Heart left ventricle (tissue), 16 donors: ENCODE results near the gene SPATS2L. TPM values are rescaled to one million over a fixed set of nuclear protein-coding genes. Genes with fewer than 3 reads are reported as not detected.

Experiments used
- ATAC-seq, 4 donors: fragments of 200-7000 bp; cut with Tn5 transposase; one replicate each; pipeline ENCODE4 v1.9.1; 2020 to 2022; ENCODE audit warnings: moderate library complexity in 4 of 4, mild to moderate bottlenecking in 3 of 4, moderate number of reproducible peaks in 1 of 4
- DNase-seq, 5 donors: peaks; one replicate each; pipeline ENCODE4 v3.0.0-alpha.2; 2020
- H3K27ac ChIP-seq, 12 donors: fragments of 200-600 bp; sonication (generic) in 4 of 12; one replicate each; pipeline versions ENCODE4 v1.5.0 to v1.8.0; 2016 to 2022; ENCODE audit warnings: mild to moderate bottlenecking in 2 of 12
- H3K27me3 ChIP-seq, 9 donors: fragments of 200-600 bp; sonication (generic) in 2 of 9; one replicate each; pipeline versions ENCODE4 v1.5.1 to v1.8.0; 2016 to 2022; ENCODE audit warnings: mild to moderate bottlenecking in 3 of 9
- H3K36me3 ChIP-seq, 9 donors: fragments of 200-600 bp; sonication (generic) in 2 of 9; one replicate each; pipeline versions ENCODE4 v1.5.0 to v1.8.0; 2018 to 2022; ENCODE audit warnings: mild to moderate bottlenecking in 2 of 9
- H3K4me1 ChIP-seq, 12 donors: fragments of 200-600 bp; sonication (generic) in 4 of 12; one replicate each; pipeline versions ENCODE4 v1.5.0 to v1.8.0; 2016 to 2022; ENCODE audit warnings: mild to moderate bottlenecking in 3 of 12
- H3K4me3 ChIP-seq, 12 donors: fragments of 200-600 bp; sonication (generic) in 4 of 12; one replicate each; pipeline versions ENCODE4 v1.5.0 to v1.8.0; 2017 to 2022; ENCODE audit warnings: mild to moderate bottlenecking in 9 of 12, moderate library complexity in 4 of 12
- H3K9me3 ChIP-seq, 12 donors: fragments of 200-600 bp; sonication (generic) in 4 of 12; one replicate each; pipeline versions ENCODE4 v1.5.0 to v1.8.0; 2016 to 2022; ENCODE audit warnings: mild to moderate bottlenecking in 1 of 12
- POLR2A ChIP-seq, 2 donors: fragments of 450-650 bp; IDR thresholded peaks; one replicate each; pipeline ENCODE4 v1.6.1; 2017; ENCODE audit warnings: antibody characterized with exemption in 2 of 2, mild to moderate bottlenecking in 2 of 2, moderate library complexity in 2 of 2
- WGBS, 4 donors: extraction: QIAGEN DNeasy Blood & Tissue Kit in 2 of 4; methylation state at CpG; one replicate each; pipeline versions ENCODE4 v1.1.5 to v1.1.7; 2013 to 2018; 5-methylcytosine and 5-hydroxymethylcytosine counted together
- intact Hi-C, 10 donors: fragments of 100-400 bp; cut with DNase I; formaldehyde crosslinking; loops; one replicate each; pipeline versions ENCODE4 v1.11.1 to v1.14.2; 2022
- polyA plus RNA-seq, 2 donors: library from polyadenylated mRNA; stranded (reverse); fragments of 200-250 nt; gene quantifications; one replicate each; pipeline ENCODE4 v1.2.3, GENCODE V29; 2013
- total RNA-seq, 9 donors: library from RNA; depleted of rRNA in 2 of 9; stranded (reverse); fragments of >200 nt in 2 of 9; fragmentation: NEBNext Ultra II Directional in 3 of 9; extraction: Animal tissue kit (Norgen Biotek cat#: 25700) in 3 of 9; gene quantifications; one replicate each; pipeline versions ENCODE4 v1.1.0 to v1.2.4, GENCODE V29; 2016 to 2023
- TF ChIP-seq, protein P1 (sequence below), 12 donors: fragments of 200-600 bp; sonication (generic) in 4 of 12; IDR thresholded peaks; one replicate each; pipeline versions ENCODE4 v1.5.0 to v1.8.0; 2018 to 2022; ENCODE audit warnings: antibody characterized with exemption in 12 of 12, mild to moderate bottlenecking in 5 of 12
- donor health status: ischemic (EF 13 %, LVEDD 7.1; RV severe dilation, severe dysfunction).
- donor health status: healthy with polysubstance abuse.
- donor health status: DM: no; HTN: yes; CAD: no.
- donor health status: DM: no; HTN: no; CAD: no.
- donor health status: ischemic (EF 25% LVEDD 6.9; RV normal size, moderate dysfunction).
- donor health status: ischemic (EF 25% LVEDD 5.7; RV mildly dilated, moderate dysfunction).
- donor health status: healthy.
- donor health status: DM: yes; HTN: yes; CAD: no.
- donor health status: ischemic (EF 35%, LVEDD 5.7; RV mildly dilated, moderate dysfunction).
- donor health status: nonischemic (EF 11% LVEDD 7.7; RV severe dilation, severe dysfunction).
- donor health status: DM: yes; HTN: yes; CAD: no.
- donor health status: PGD.
- donor health status: ischemic (EF 29% LVEDD 5.4; RV normal size, mild dysfunction).
- donor health status: nonischemic (EF 23%, LVEDD 6.1; RV moderate dilation, normal function).

SPATS2L gene
- total and polyA plus RNA-seq, 11 donors = 34.9 to 177 (median 102) TPM

DNA sequence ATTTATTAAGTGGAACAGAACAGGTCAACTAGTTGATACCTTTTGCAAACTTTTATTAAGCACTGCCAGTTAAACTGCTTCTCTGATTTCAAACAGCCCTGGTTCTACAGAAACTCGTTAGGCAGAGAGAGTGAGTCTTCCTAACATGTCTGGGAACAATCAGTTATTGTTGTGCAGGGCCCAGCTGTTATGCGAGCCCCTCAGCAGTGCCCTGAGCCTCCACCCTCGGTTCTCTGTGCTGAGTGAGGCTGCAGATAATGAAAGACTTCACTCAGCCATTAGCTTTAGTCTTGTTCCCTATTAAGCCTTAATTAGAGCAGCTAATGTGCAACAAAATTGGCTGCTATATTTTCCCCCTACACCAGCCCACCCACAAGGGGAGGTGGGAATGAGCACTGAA is 163.7 kb downstream of the SPATS2L start:
- H3K4me1 ChIP-seq = peaks cover 0 to 19% (median 1%) of the 10 kb centered on the region in 12 donors
- intact Hi-C loops = loop anchor here in 6 of 10 donors (5.0 to 10.0 kb wide), 5 partner anchors 163 to 488 kb away; partner anchors contain the start of gene SPATS2L (in 6 of the 6)
- H3K9me3 ChIP-seq = no peaks in the 10 kb centered on the region
- DNase-seq (no peak), ATAC-seq (no peak)
- no peak overlapping the region for H3K4me3 ChIP-seq
- TF ChIP-seq, protein P1, sequence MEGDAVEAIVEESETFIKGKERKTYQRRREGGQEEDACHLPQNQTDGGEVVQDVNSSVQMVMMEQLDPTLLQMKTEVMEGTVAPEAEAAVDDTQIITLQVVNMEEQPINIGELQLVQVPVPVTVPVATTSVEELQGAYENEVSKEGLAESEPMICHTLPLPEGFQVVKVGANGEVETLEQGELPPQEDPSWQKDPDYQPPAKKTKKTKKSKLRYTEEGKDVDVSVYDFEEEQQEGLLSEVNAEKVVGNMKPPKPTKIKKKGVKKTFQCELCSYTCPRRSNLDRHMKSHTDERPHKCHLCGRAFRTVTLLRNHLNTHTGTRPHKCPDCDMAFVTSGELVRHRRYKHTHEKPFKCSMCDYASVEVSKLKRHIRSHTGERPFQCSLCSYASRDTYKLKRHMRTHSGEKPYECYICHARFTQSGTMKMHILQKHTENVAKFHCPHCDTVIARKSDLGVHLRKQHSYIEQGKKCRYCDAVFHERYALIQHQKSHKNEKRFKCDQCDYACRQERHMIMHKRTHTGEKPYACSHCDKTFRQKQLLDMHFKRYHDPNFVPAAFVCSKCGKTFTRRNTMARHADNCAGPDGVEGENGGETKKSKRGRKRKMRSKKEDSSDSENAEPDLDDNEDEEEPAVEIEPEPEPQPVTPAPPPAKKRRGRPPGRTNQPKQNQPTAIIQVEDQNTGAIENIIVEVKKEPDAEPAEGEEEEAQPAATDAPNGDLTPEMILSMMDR (IDR thresholded peaks at IDR 0.05) = no peak
- TF ChIP-seq POLR2A (IDR thresholded peaks at IDR 0.05) = no peak
- no peaks in the 10 kb centered on the region for H3K27me3 ChIP-seq
- peak overlapping the region in 2 of 12 donors; percentile 35 to 64 for H3K27ac ChIP-seq
- WGBS, 4 donors = 67 to 81% (median 77%) methylated on average over 3 of the region's 3 CpGs
- peaks cover 0 to 93% (median 70%) of the 10 kb centered on the region in 9 donors for H3K36me3 ChIP-seq

DNA sequence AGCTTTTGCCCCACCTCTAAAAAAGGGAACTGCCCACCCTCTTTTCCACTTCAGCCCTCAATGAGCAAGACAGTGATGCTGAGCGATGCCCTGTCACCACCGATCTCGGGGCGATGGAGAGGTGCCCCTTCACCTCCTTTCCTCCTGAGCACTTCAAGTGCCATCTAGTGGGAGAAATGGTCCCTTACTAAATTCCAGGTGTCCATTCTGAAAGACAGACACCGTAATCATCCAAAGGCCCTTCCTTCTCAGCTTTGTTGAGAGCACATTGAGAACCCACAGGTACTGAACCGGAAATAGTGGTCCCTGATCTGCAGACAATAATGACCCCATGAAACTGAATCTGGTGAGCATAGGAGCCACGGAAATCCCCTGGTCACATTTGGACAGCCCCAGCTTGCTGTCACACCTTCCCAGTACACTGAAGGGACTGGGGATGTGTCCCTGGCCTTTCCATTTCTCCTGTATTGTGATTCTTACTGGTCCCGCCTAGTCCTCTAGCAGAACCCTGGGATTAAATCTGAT is 164.9 kb downstream of the SPATS2L start:
- peaks cover 0 to 14% (median 1%) of the 10 kb centered on the region in 12 donors for H3K4me1 ChIP-seq
- no peak overlapping the region for H3K27ac ChIP-seq
- H3K36me3 ChIP-seq = peaks cover 0 to 95% (median 82%) of the 10 kb centered on the region in 9 donors
- WGBS, 4 donors = 56 to 64% (median 61%) methylated on average over 8 of the region's 8 CpGs
- TF ChIP-seq POLR2A (IDR thresholded peaks at IDR 0.05) = no peak
- TF ChIP-seq, protein P1 (IDR thresholded peaks at IDR 0.05) = peak in 11 of 12 donors; percentile 22 to 61 (median 47)
- H3K27me3 ChIP-seq = no peaks in the 10 kb centered on the region
- DNase-seq (no peak), ATAC-seq (no peak)
- intact Hi-C loops = loop anchor here in 6 of 10 donors (5.0 to 10.0 kb wide), 5 partner anchors 164 to 489 kb away; partner anchors contain the start of gene SPATS2L (in 6 of the 6)
- H3K9me3 ChIP-seq = no peaks in the 10 kb centered on the region
- H3K4me3 ChIP-seq = no peak overlapping the region

DNA sequence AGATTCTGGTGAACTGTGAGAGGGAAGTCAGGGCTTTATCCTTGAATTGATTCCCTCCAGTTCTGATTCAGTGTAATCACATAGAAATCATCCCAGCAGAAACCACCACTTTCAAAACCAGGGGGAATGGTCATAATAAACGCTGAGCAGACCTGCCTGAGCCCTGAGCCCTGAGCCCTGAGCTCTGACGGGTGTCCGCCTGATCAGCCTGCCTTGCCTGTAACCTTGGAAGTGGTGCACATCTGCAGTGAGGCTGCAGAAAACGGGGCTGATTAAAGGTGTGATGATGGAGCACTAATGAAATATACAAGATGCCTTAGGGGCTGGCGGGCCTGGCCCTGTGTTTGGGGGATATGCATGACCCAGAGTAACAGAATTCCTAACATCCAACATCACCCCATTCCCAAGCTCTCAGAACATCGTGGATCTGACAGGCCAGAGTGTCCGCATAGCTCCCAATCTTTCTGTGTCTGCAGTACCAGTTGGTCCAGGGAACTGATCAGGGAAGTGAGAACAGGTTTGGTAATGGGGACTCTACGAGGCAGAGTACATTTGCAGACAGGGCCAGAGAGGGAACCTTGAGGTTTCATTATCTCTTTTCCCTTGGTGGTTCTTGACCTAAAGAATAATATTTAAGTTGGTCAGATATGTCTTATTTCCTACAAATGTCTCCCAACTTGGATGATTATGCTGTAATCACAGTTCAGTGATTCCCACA is 165.6 kb downstream of the SPATS2L start:
- Histone ChIP-seq H3K27me3 (no peaks in the 10 kb centered on the region), H3K4me1 (peaks cover 0 to 10% (median 1%) of the 10 kb centered on the region in 12 donors), H3K27ac (no peak overlapping the region), H3K9me3 (no peaks in the 10 kb centered on the region), H3K4me3 (no peak overlapping the region), H3K36me3 (peaks cover 0 to 97% (median 83%) of the 10 kb centered on the region in 9 donors)
- TF ChIP-seq, protein P1 (IDR thresholded peaks at IDR 0.05) = no peak
- TF ChIP-seq POLR2A (IDR thresholded peaks at IDR 0.05) = no peak
- DNase-seq (no peak), ATAC-seq (no peak)
- intact Hi-C loops = loop anchor here in 6 of 10 donors (5.0 to 10.0 kb wide), 5 partner anchors 165 to 490 kb away; partner anchors contain the start of gene SPATS2L (in 6 of the 6)
- 87 to 92% (median 89%) methylated on average over 8 of the region's 8 CpGs for WGBS, 4 donors

DNA sequence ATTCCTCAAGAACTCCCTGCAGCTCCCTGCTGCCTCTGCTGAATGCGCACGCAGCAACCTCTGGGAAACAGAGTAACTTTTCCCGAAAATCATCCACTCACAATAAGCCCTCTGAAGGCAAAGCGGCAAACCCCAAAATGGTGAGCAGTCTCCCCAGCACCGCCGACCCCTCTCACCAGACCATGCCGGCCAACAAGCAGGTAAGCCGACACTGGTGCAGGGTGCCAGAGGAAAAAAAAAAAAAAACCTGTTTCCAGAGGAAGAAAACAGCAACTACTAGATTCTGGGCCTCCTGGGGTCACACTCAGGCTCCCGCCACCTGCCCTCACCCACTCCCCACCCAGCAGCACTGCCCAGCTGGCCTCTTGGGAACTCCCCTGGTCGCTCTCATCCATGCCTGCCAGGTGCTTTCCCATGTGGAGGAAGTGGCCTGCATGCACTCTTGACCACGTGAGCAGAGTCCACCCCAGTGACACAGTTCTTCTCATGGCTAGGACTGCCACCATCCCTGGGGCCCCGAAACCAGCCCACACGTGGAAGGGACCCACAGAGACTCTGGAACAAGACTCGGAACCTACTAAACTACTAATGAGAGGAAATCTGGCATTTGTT is 166.5 kb downstream of the SPATS2L start:
- H3K9me3 ChIP-seq = no peaks in the 10 kb centered on the region
- WGBS, 4 donors = 92 to 95% (median 93%) methylated on average over 13 to 14 of the region's 14 CpGs
- ATAC-seq = no peak
- no peak for DNase-seq
- intact Hi-C loops = loop anchor here in 6 of 10 donors (5.0 to 10.0 kb wide), 5 partner anchors 166 to 491 kb away; partner anchors contain the start of gene SPATS2L (in 6 of the 6)
- H3K4me1 ChIP-seq = peaks cover 0 to 2% (median 0%) of the 10 kb centered on the region in 12 donors
- no peaks in the 10 kb centered on the region for H3K27me3 ChIP-seq
- peaks cover 0 to 97% (median 81%) of the 10 kb centered on the region in 9 donors for H3K36me3 ChIP-seq
- H3K27ac ChIP-seq = no peak overlapping the region
- TF ChIP-seq POLR2A (IDR thresholded peaks at IDR 0.05) = no peak
- TF ChIP-seq, protein P1 (IDR thresholded peaks at IDR 0.05) = no peak
- H3K4me3 ChIP-seq = no peak overlapping the region
